ENCODE results near the gene CLEC3B.

CLEC3B gene

GRCh38 chr3:45078910-45079522 lies 52.9 kb downstream of the CLEC3B start:
- TF ChIP-seq CTCF (IDR thresholded peaks at IDR 0.05; ENCODE audit: insufficient read depth, low read length, missing control alignments), result no peak
- CTCF ChIA-PET, result interaction anchor here (1.0 to 1.8 kb wide), 7 partner anchors 8 to 131 kb away, joined by 3 to 5 read pairs (median 4); no protein-coding TSS in a partner anchor
- no peak for DNase-seq (ENCODE audit: low read depth, low spot score)

GRCh38 chr3:45079715-45080114 lies 53.6 kb downstream of the CLEC3B start:
- no peak overlapping the region for H3K4me3 ChIP-seq (ENCODE audit: low read depth, low read length)
- DNase-seq (ENCODE audit: low read depth, low spot score), result no peak
- ChIA-PET CTCF (interaction anchor here (1.0 to 1.8 kb wide), 10 partner anchors 9 to 131 kb away, joined by 3 to 5 read pairs (median 4); no protein-coding TSS in a partner anchor), POLR2A (no interaction called here)
- no peak for TF ChIP-seq CTCF (IDR thresholded peaks at IDR 0.05; ENCODE audit: insufficient read depth, low read length, missing control alignments)

More at GRCh38 chr3:45078910-45079522, 52.9 kb downstream of the CLEC3B start:
- POLR2A ChIA-PET, result no interaction called here
- no peak overlapping the region for H3K4me3 ChIP-seq (ENCODE audit: low read depth, low read length)

- POLR2A ChIA-PET, result no interaction called here
Measured at GRCh38 chr3:45080824-45081223, 54.7 kb downstream of the CLEC3B start.

GRCh38 chr3:45081506-45082141 lies 55.5 kb downstream of the CLEC3B start:
- ChIA-PET POLR2A (no interaction called here), CTCF (interaction anchor here (1.3 kb wide), 1 partner anchor 129 kb away, joined by 3 read pairs; no protein-coding TSS in a partner anchor)
- no peak for TF ChIP-seq CTCF (IDR thresholded peaks at IDR 0.05; ENCODE audit: insufficient read depth, low read length, missing control alignments)
- DNase-seq (ENCODE audit: low read depth, low spot score), result no peak
- no peak overlapping the region for H3K4me3 ChIP-seq (ENCODE audit: low read depth, low read length)

More at GRCh38 chr3:45080824-45081223, 54.7 kb downstream of the CLEC3B start:
- no peak for DNase-seq (ENCODE audit: low read depth, low spot score)
- TF ChIP-seq CTCF (IDR thresholded peaks at IDR 0.05; ENCODE audit: insufficient read depth, low read length, missing control alignments), result no peak
- no peak overlapping the region for H3K4me3 ChIP-seq (ENCODE audit: low read depth, low read length)
- CTCF ChIA-PET, result no interaction called here

- ChIA-PET POLR2A (no interaction called here), CTCF (interaction anchor here (1.3 kb wide), 1 partner anchor 128 kb away, joined by 3 read pairs; no protein-coding TSS in a partner anchor)
- no peak for DNase-seq (ENCODE audit: low read depth, low spot score)
- TF ChIP-seq CTCF (IDR thresholded peaks at IDR 0.05; ENCODE audit: insufficient read depth, low read length, missing control alignments), result no peak
- no peak overlapping the region for H3K4me3 ChIP-seq (ENCODE audit: low read depth, low read length)
Measured at GRCh38 chr3:45082142-45082538, 56.0 kb downstream of the CLEC3B start.

GRCh38 chr3:45083023-45083422 lies 56.9 kb downstream of the CLEC3B start:
- TF ChIP-seq CTCF (IDR thresholded peaks at IDR 0.05; ENCODE audit: insufficient read depth, low read length, missing control alignments), result no peak
- CTCF ChIA-PET, result interaction anchor here (1.3 kb wide), 1 partner anchor 63 kb away, joined by 3 read pairs; the partner anchor contains the start of gene CDCP1
- H3K4me3 ChIP-seq (ENCODE audit: low read depth, low read length), result no peak overlapping the region
- POLR2A ChIA-PET, result no interaction called here
- no peak for DNase-seq (ENCODE audit: low read depth, low spot score)
